ENCODE measurements around the gene LBHD1.
"Not testable (repeated sequence)": the region's sequence is repeated elsewhere in the genome, so short reads cannot be mapped to it uniquely, and the experiment has no call there.

Gene LBHD1

GRCh38 chr11:62621027-62621566 is 51.0 kb downstream of the LBHD1 start:
- H4K20me1 ChIP-seq (ENCODE audit: insufficient read depth, low read length, poor library complexity, severe bottlenecking) = no peaks in the 10 kb centered on the region
- H2AFZ ChIP-seq (ENCODE audit: low read length) = peak overlapping the region; percentile 52; the same call in 1 of the 2 replicates
- peaks cover 21% of the 10 kb centered on the region for H3K79me2 ChIP-seq (ENCODE audit: insufficient read depth, low read length)
- H3K4me1 ChIP-seq (ENCODE audit: insufficient read depth, low read length, poor library complexity, severe bottlenecking) = peaks cover 12% of the 10 kb centered on the region
- no peak for TF ChIP-seq EZH2phosphoT487 (IDR thresholded peaks at IDR 0.05; ENCODE audit: borderline replicate concordance)
- TF ChIP-seq, protein P1, sequence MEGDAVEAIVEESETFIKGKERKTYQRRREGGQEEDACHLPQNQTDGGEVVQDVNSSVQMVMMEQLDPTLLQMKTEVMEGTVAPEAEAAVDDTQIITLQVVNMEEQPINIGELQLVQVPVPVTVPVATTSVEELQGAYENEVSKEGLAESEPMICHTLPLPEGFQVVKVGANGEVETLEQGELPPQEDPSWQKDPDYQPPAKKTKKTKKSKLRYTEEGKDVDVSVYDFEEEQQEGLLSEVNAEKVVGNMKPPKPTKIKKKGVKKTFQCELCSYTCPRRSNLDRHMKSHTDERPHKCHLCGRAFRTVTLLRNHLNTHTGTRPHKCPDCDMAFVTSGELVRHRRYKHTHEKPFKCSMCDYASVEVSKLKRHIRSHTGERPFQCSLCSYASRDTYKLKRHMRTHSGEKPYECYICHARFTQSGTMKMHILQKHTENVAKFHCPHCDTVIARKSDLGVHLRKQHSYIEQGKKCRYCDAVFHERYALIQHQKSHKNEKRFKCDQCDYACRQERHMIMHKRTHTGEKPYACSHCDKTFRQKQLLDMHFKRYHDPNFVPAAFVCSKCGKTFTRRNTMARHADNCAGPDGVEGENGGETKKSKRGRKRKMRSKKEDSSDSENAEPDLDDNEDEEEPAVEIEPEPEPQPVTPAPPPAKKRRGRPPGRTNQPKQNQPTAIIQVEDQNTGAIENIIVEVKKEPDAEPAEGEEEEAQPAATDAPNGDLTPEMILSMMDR (conservative IDR thresholded peaks at IDR 0.05; ENCODE audit: low read length) = no peak
- peak overlapping the region; percentile 83 for H3K4me3 ChIP-seq (ENCODE audit: low read length, poor library complexity, severe bottlenecking)
- peaks cover 13% of the 10 kb centered on the region; the same call in 1 of the 2 replicates for H3K36me3 ChIP-seq (ENCODE audit: insufficient read depth, low read length)
- H3F3A ChIP-seq (ENCODE audit: low read depth) = peaks cover 15% of the 10 kb centered on the region
- peak overlapping the region; percentile 88 for H3K9ac ChIP-seq (ENCODE audit: low read depth, low read length, poor library complexity, severe bottlenecking)
- H3K9me3 ChIP-seq (ENCODE audit: insufficient read depth, low read depth, low read length) = no peaks in the 10 kb centered on the region
- H3K27me3 ChIP-seq (ENCODE audit: insufficient read depth, low read length, poor library complexity, severe bottlenecking) = no peaks in the 10 kb centered on the region
- peak overlapping the region; percentile 89 for H3K4me2 ChIP-seq (ENCODE audit: low read depth, low read length, poor library complexity, severe bottlenecking)
- H3K9me2 ChIP-seq (replicated peaks; ENCODE audit: low read depth, low read length) = no peaks in the 10 kb centered on the region

- not testable (repeated sequence) for H3K27me3 ChIP-seq (ENCODE audit: insufficient read depth, low read length, poor library complexity, severe bottlenecking); H3F3A ChIP-seq (ENCODE audit: low read depth); H3K9ac ChIP-seq (ENCODE audit: low read depth, low read length, poor library complexity, severe bottlenecking); H3K4me3 ChIP-seq (ENCODE audit: low read length, poor library complexity, severe bottlenecking); H3K4me2 ChIP-seq (ENCODE audit: low read depth, low read length, poor library complexity, severe bottlenecking); H3K9me3 ChIP-seq (ENCODE audit: insufficient read depth, low read depth, low read length); H3K9me2 ChIP-seq (replicated peaks; ENCODE audit: low read depth, low read length); H3K36me3 ChIP-seq (ENCODE audit: insufficient read depth, low read length); H2AFZ ChIP-seq (ENCODE audit: low read length); H4K20me1 ChIP-seq (ENCODE audit: insufficient read depth, low read length, poor library complexity, severe bottlenecking)
- Histone ChIP-seq H3K4me1 (ENCODE audit: insufficient read depth, low read length, poor library complexity, severe bottlenecking) (peaks cover 12% of the 10 kb centered on the region), H3K79me2 (ENCODE audit: insufficient read depth, low read length) (peaks cover 21% of the 10 kb centered on the region)
These were observed 55.1 kb downstream of the LBHD1 start for GRCh38 chr11:62616957-62617356.

DNA sequence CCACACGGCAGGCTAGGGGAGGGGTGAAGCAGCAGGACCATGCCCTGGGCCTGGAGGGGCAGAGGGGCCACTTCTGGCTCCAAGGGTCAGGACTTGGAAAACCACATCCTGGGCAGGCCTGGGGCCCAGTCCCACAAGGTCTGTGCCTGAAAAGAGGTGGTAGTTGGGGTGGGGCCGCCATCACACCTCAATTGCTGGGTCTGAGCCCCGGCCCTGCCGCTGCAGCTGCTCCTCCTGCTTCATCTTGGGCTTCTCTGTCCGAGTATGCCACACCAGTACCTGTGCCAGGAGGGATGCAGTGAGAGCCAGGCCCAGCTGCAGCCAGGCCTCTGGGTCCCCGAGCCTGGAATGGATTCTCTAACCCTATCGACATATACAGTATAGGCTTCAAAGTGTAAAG is 56.5 kb downstream of the LBHD1 start:
- Histone ChIP-seq H3K9ac (ENCODE audit: low read depth, low read length, poor library complexity, severe bottlenecking) (no peak overlapping the region), H3K9me3 (ENCODE audit: insufficient read depth, low read depth, low read length) (no peaks in the 10 kb centered on the region), H3F3A (ENCODE audit: low read depth) (peaks cover 8% of the 10 kb centered on the region), H3K36me3 (ENCODE audit: insufficient read depth, low read length) (no peaks in the 10 kb centered on the region), H3K4me1 (ENCODE audit: insufficient read depth, low read length, poor library complexity, severe bottlenecking) (peaks cover 20% of the 10 kb centered on the region), H3K4me3 (ENCODE audit: low read length, poor library complexity, severe bottlenecking) (no peak overlapping the region), H3K27me3 (ENCODE audit: insufficient read depth, low read length, poor library complexity, severe bottlenecking) (no peaks in the 10 kb centered on the region), H4K20me1 (ENCODE audit: insufficient read depth, low read length, poor library complexity, severe bottlenecking) (no peaks in the 10 kb centered on the region), H3K79me2 (ENCODE audit: insufficient read depth, low read length) (peaks cover 23% of the 10 kb centered on the region), H3K4me2 (ENCODE audit: low read depth, low read length, poor library complexity, severe bottlenecking) (no peak overlapping the region), H2AFZ (ENCODE audit: low read length) (no peak overlapping the region), H3K9me2 (replicated peaks; ENCODE audit: low read depth, low read length) (no peaks in the 10 kb centered on the region)
- no peak for TF ChIP-seq EZH2phosphoT487 (IDR thresholded peaks at IDR 0.05; ENCODE audit: borderline replicate concordance)
- TF ChIP-seq, protein P1 (conservative IDR thresholded peaks at IDR 0.05; ENCODE audit: low read length) = no peak

GRCh38 chr11:62614275-62614674 is 57.8 kb downstream of the LBHD1 start:
- peak overlapping the region; percentile 17 for H3K9ac ChIP-seq (ENCODE audit: low read depth, low read length, poor library complexity, severe bottlenecking)
- peaks cover 17% of the 10 kb centered on the region; the same call in 1 of the 2 replicates for H3K79me2 ChIP-seq (ENCODE audit: insufficient read depth, low read length)
- H3K27me3 ChIP-seq (ENCODE audit: insufficient read depth, low read length, poor library complexity, severe bottlenecking) = no peaks in the 10 kb centered on the region
- H3F3A ChIP-seq (ENCODE audit: low read depth) = peaks cover 8% of the 10 kb centered on the region
- H4K20me1 ChIP-seq (ENCODE audit: insufficient read depth, low read length, poor library complexity, severe bottlenecking) = no peaks in the 10 kb centered on the region
- H3K4me3 ChIP-seq (ENCODE audit: low read length, poor library complexity, severe bottlenecking) = no peak overlapping the region
- no peaks in the 10 kb centered on the region for H3K9me2 ChIP-seq (replicated peaks; ENCODE audit: low read depth, low read length)
- H2AFZ ChIP-seq (ENCODE audit: low read length) = no peak overlapping the region
- no peak overlapping the region for H3K4me2 ChIP-seq (ENCODE audit: low read depth, low read length, poor library complexity, severe bottlenecking)
- peaks cover 16% of the 10 kb centered on the region for H3K4me1 ChIP-seq (ENCODE audit: insufficient read depth, low read length, poor library complexity, severe bottlenecking)
- H3K9me3 ChIP-seq (ENCODE audit: insufficient read depth, low read depth, low read length) = no peaks in the 10 kb centered on the region
- H3K36me3 ChIP-seq (ENCODE audit: insufficient read depth, low read length) = no peaks in the 10 kb centered on the region
- TF ChIP-seq, protein P1 (conservative IDR thresholded peaks at IDR 0.05; ENCODE audit: low read length) = no peak
- TF ChIP-seq EZH2phosphoT487 (IDR thresholded peaks at IDR 0.05; ENCODE audit: borderline replicate concordance) = no peak

Data from Loucy (cell line).